HepG2 (cell line): ENCODE results near the gene TTLL4. TPM values are rescaled to one million over a fixed set of nuclear protein-coding genes. Genes with fewer than 3 reads are reported as not detected.

ENCODE experiments used
- AGO2 ChIP-seq: fragments of 200-400 bp; formaldehyde crosslinking; optimal IDR thresholded peaks from 2 replicates; pipeline ENCODE3; 2017; ENCODE audit warnings: mild to moderate bottlenecking, low read depth, low read length, moderate library complexity
- ELF4 ChIP-seq: sonication (generic); formaldehyde crosslinking; IDR thresholded peaks from 2 replicates; pipeline ENCODE4 v1.5.0; 2020; ENCODE audit warnings: missing genetic modification reagents, mild to moderate bottlenecking, moderate library complexity, borderline replicate concordance
- HIC2 ChIP-seq: sonication (generic); formaldehyde crosslinking; IDR thresholded peaks from 2 replicates; pipeline ENCODE4 v1.9.0; 2022; ENCODE audit warnings: low read depth, missing genetic modification reagents
- HMGXB4 ChIP-seq, 2 experiments: sonication (generic) in 1 of 2; formaldehyde crosslinking in 1 of 2; IDR thresholded peaks; 2 replicates each; pipeline versions ENCODE4 v1.4.0 to v1.6.1; 2018 to 2020; ENCODE audit warnings: missing genetic modification reagents in 2 of 2, borderline replicate concordance in 1 of 2, low read depth in 1 of 2, mild to moderate bottlenecking in 1 of 2, missing biosample characterization in 1 of 2
- HNRNPH1 ChIP-seq: fragments of 200-400 bp; formaldehyde crosslinking; optimal IDR thresholded peaks from 2 replicates; pipeline ENCODE3; 2017; ENCODE audit warnings: mild to moderate bottlenecking, low read depth, low read length
- MTA3 ChIP-seq: sonication (generic); formaldehyde crosslinking; IDR thresholded peaks from 2 replicates; pipeline ENCODE4 v1.4.0; 2020; ENCODE audit warnings: missing genetic modification reagents
- NR2C2 ChIP-seq: sonication (generic); formaldehyde crosslinking; IDR thresholded peaks from 2 replicates; pipeline ENCODE4 v1.4.0; 2020; ENCODE audit warnings: missing genetic modification reagents, mild to moderate bottlenecking, moderate library complexity, borderline replicate concordance
- RAD51 ChIP-seq: fragments of 450-650 bp; IDR thresholded peaks from 2 replicates; pipeline ENCODE4 v1.6.1; 2016; ENCODE audit warnings: borderline replicate concordance
- RXRB ChIP-seq: IDR thresholded peaks from 2 replicates; pipeline ENCODE4 v1.6.1; 2016; ENCODE audit warnings: borderline replicate concordance, missing genetic modification reagents, missing compliant biosample characterization
- SMAD1 ChIP-seq: sonication (generic); formaldehyde crosslinking; IDR thresholded peaks from 2 replicates; pipeline ENCODE4 v1.4.0; 2020; ENCODE audit warnings: missing genetic modification reagents, low read depth, mild to moderate bottlenecking, borderline replicate concordance
- SP5 ChIP-seq: IDR thresholded peaks from 2 replicates; pipeline ENCODE4 v1.6.1; 2016; ENCODE audit warnings: low read depth, borderline replicate concordance
- U2AF2 ChIP-seq: fragments of 200-400 bp; formaldehyde crosslinking; IDR thresholded peaks from 2 replicates; pipeline ENCODE4 v1.6.1; 2017; ENCODE audit warnings: low read depth, mild to moderate bottlenecking, low read length
- YEATS2 ChIP-seq: sonication (generic); formaldehyde crosslinking; IDR thresholded peaks from 2 replicates; pipeline ENCODE4 v1.4.0; 2020; ENCODE audit warnings: missing genetic modification reagents, borderline replicate concordance
- ZFP90 ChIP-seq: sonication (generic); formaldehyde crosslinking; IDR thresholded peaks from 2 replicates; pipeline ENCODE4 v1.8.0; 2022; ENCODE audit warnings: missing genetic modification reagents, mild to moderate bottlenecking, inconsistent platforms, borderline replicate concordance
- ZFP91 ChIP-seq: sonication (generic); formaldehyde crosslinking; IDR thresholded peaks from 2 replicates; pipeline ENCODE4 v1.9.0; 2022; ENCODE audit warnings: missing genetic modification reagents, mild to moderate bottlenecking, borderline replicate concordance
- ZFY ChIP-seq: sonication (generic); formaldehyde crosslinking; IDR thresholded peaks from 2 replicates; pipeline ENCODE4 v1.4.0; 2020; ENCODE audit warnings: missing genetic modification reagents
- ZNF24 ChIP-seq: fragments of 450-650 bp; IDR thresholded peaks from 2 replicates; pipeline ENCODE4 v1.6.1; 2017; ENCODE audit warnings: antibody characterized with exemption, mild to moderate bottlenecking
- ZNF34 ChIP-seq: sonication (generic); formaldehyde crosslinking; IDR thresholded peaks from 2 replicates; pipeline ENCODE4 v1.4.0; 2020; ENCODE audit warnings: mild to moderate bottlenecking, missing genetic modification reagents, borderline replicate concordance
- ZNF547 ChIP-seq: sonication (generic); formaldehyde crosslinking; IDR thresholded peaks from 2 replicates; pipeline ENCODE4 v1.5.1; 2020; ENCODE audit warnings: mild to moderate bottlenecking, missing genetic modification reagents
- ZNF572 ChIP-seq: sonication (generic); formaldehyde crosslinking; IDR thresholded peaks from 2 replicates; pipeline ENCODE4 v1.5.1; 2020; ENCODE audit warnings: mild to moderate bottlenecking, missing genetic modification reagents
- ZNF749 ChIP-seq: sonication (generic); formaldehyde crosslinking; IDR thresholded peaks from 2 replicates; pipeline ENCODE4 v1.8.0; 2022; ENCODE audit warnings: mild to moderate bottlenecking, missing genetic modification reagents, moderate library complexity, borderline replicate concordance
- ZNF816 ChIP-seq: sonication (generic); formaldehyde crosslinking; IDR thresholded peaks from 2 replicates; pipeline ENCODE4 v1.8.0; 2022; ENCODE audit warnings: missing genetic modification reagents, mild to moderate bottlenecking, borderline replicate concordance
- ZSCAN25 ChIP-seq: sonication (generic); formaldehyde crosslinking; IDR thresholded peaks from 2 replicates; pipeline ENCODE4 v1.8.0; 2022; ENCODE audit warnings: mild to moderate bottlenecking, missing genetic modification reagents
- ZSCAN9 ChIP-seq: IDR thresholded peaks from 2 replicates; pipeline ENCODE4 v1.6.1; 2016; ENCODE audit warnings: borderline replicate concordance
- polyA plus RNA-seq, 8 experiments: library from polyadenylated mRNA; depleted of rRNA in 3 of 8; stranded (reverse) in 7 of 8; unstranded in 1 of 8; fragments of >200 nt; fragmentation: Illumina TruSeq in 4 of 8; extraction: Trizol in 4 of 8; gene quantifications; 2 replicates each; pipeline versions ENCODE4 v1.2.1 to v1.2.3, GENCODE V29; 2011 to 2016; ENCODE audit warnings: low read depth in 4 of 8, missing spikeins in 1 of 8, mixed read lengths in 1 of 8; ENCODE audit not compliant: insufficient read depth in 1 of 8
- total RNA-seq, 5 experiments: library from RNA; depleted of rRNA; stranded (reverse); fragments of >200 nt; fragmentation: Illumina TruSeq; extraction: Trizol; gene quantifications; 2 replicates each; pipeline ENCODE4 v1.2.3, GENCODE V29; 2016; ENCODE audit warnings: low read depth in 1 of 5

The TTLL4 gene
- total and polyA plus RNA-seq, 2 of the 13 experiments (the other 11 are each of a cell fraction or from before 2014, with no cell fraction given), result 77.5 to 84.6 TPM

- peak; percentile 65 to 92; a peak in 3 of 4 replicates for TF ChIP-seq HMGXB4 (CRISPR knock-in tag; IDR thresholded peaks at IDR 0.05; ENCODE audit: borderline replicate concordance in 1 of 2, low read depth in 1 of 2)
- no peak for TF ChIP-seq MTA3 (CRISPR knock-in tag)
- no peak; the same call in 1 of the 2 replicates for TF ChIP-seq ELF4 (CRISPR knock-in tag)
- no peak; the same call in 1 of the 2 replicates for TF ChIP-seq ZNF547
- TF ChIP-seq ZSCAN9 (CRISPR knock-in tag), result peak; percentile 73
- peak; percentile 81; the same call in 1 of the 2 replicates for TF ChIP-seq ZNF749 (CRISPR knock-in tag)
- peak; percentile 98 for TF ChIP-seq RXRB (CRISPR knock-in tag)
- no peak for TF ChIP-seq HNRNPH1
- no peak for TF ChIP-seq ZNF34 (CRISPR knock-in tag)
- TF ChIP-seq HIC2 (CRISPR knock-in tag), result peak; percentile 56; the same call in 1 of the 2 replicates
- TF ChIP-seq NR2C2 (CRISPR knock-in tag), result peak; percentile 97
- no peak for TF ChIP-seq ZNF572 (CRISPR knock-in tag)
- TF ChIP-seq ZFP90, result peak; percentile 93
- TF ChIP-seq ZNF816 (CRISPR knock-in tag), result peak; percentile 82; the same call in 1 of the 2 replicates
- peak; percentile 67 for TF ChIP-seq ZFY
- TF ChIP-seq RAD51, result no peak
- peak; percentile 99 for TF ChIP-seq SP5 (CRISPR knock-in tag)
- TF ChIP-seq ZSCAN25 (CRISPR knock-in tag), result peak; percentile 56; the same call in 1 of the 2 replicates
- TF ChIP-seq ZNF24, result no peak
- TF ChIP-seq YEATS2 (CRISPR knock-in tag), result peak; percentile 73; the same call in 1 of the 2 replicates
- TF ChIP-seq SMAD1, result peak; percentile 71; the same call in 1 of the 2 replicates
- no peak for TF ChIP-seq AGO2
- no peak for TF ChIP-seq U2AF2
- peak; percentile 72; the same call in 1 of the 2 replicates for TF ChIP-seq ZFP91
These were observed 45.2 kb downstream of the TTLL4 start (continued) for GRCh38 chr2:218755567-218756404.
